NCI-H146 (cell line): ENCODE data around the gene MIGA2.

Source experiments
- DNase-seq: peaks from one replicate; lab custom pipeline; 2025; lab: John Stamatoyannopoulos, UW

Gene MIGA2

GRCh38 chr9:129038109-129038852 is 1.9 kb downstream of the MIGA2 start:
- DNase-seq, result no peak

GRCh38 chr9:129040113-129040643 is 3.8 kb downstream of the MIGA2 start:
- no peak for DNase-seq

GRCh38 chr9:129042016-129042415 is 5.6 kb downstream of the MIGA2 start:
- no peak for DNase-seq

DNA sequence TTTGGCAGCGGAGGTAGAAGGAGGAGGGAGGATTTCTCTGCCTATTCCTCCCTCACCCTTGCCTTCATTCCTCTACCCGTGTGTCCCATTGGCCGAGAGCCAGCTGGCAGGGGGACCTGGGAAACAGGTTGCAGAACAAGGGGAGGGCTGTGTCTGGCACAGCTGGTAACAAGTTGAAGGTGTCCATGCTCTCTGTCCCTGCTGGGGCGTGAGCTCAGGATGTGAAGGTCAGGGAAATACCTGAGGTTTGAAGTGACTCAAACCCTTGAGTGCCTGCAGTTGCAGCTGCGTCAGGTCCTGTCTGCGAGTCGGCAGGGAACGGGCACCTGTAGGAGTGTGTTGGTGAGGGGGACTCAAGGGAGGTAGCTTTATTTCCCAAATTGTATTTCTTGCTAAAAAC is 16.2 kb downstream of the MIGA2 start:
- DNase-seq, result no peak

DNA sequence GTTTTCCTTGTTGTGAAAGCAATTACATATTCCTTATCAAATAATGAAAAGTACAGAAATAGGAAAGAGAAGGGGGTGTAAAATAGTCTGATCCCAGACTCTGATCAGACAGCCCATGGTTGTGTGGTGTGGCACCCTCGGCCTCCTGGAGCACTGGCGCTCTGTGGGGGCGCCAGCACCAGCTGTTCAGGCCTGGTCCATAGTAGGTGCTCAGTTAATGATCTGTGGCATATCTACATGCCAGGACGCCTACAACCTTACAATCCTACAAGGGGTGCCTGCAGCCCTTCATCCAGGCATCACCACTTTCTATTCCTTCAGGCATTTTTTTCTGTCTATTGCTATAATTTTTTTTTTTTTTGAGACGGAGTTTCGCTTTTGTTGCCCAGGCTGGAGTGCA is 16.6 kb downstream of the MIGA2 start:
- DNase-seq, result no peak

DNA sequence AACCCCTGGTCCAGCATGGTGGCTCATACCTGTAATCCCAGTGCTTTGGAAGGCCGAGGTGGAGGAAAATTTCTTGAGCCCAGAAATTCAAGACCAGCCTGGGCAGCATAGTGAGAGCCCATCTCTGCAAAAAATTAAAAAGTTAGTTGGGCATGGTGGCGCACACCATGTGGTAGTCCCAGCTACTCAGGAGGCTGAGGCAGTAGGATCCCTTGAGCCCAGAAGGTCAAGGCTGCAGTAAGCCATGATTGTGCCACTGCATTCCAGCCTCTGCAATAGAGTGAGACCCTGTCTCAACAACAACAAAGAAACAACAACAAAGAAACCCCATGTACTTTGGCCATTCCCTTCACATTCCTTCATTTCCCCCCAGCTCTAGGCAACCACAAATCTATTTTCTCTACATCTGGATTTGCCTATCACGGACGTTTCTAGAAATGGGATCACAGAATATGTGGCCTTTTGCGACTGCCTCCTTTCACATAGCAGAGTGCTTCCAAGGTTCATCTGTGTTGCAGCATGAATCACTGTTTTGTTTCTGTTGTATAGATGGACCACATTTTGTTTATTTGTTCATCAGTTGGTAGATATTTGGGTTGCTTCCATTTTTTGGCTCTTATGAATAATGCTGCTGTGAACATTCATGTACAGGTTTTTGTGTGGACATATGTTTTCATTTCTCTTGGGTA is 17.9 kb downstream of the MIGA2 start:
- no peak for DNase-seq

GRCh38 chr9:129058965-129059795 is 22.8 kb downstream of the MIGA2 start:
- DNase-seq, result no peak

- DNase-seq, result no peak
These were observed 23.7 kb downstream of the MIGA2 start for GRCh38 chr9:129059796-129060785.

GRCh38 chr9:129060991-129061390 is 24.6 kb downstream of the MIGA2 start:
- DNase-seq, result no peak

DNA sequence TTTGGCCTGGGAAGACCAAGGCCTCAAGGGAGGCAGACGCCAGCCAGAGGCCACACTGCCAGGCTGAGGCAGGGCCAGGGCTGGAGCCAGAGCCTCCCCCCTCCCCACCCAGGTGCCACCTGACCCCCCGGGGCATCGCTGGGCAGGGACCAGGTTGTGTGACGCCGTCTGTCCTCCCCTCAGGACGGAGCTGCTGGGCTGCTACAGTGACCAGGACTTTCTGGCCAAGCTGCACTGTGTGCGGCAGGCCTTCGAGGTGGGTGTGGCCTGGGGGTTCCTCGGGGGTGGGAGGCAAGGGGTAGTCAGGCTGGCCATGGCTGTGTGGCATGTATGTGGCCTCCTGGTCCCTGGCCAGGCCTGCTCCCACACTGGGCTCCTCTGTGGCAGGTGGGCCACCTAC is 26.6 kb downstream of the MIGA2 start:
- no peak for DNase-seq

- no peak for DNase-seq
These were observed 28.1 kb downstream of the MIGA2 start for GRCh38 chr9:129064499-129064908.

GRCh38 chr9:129068110-129068509 is 31.7 kb downstream of the MIGA2 start:
- DNase-seq, result no peak

DNA sequence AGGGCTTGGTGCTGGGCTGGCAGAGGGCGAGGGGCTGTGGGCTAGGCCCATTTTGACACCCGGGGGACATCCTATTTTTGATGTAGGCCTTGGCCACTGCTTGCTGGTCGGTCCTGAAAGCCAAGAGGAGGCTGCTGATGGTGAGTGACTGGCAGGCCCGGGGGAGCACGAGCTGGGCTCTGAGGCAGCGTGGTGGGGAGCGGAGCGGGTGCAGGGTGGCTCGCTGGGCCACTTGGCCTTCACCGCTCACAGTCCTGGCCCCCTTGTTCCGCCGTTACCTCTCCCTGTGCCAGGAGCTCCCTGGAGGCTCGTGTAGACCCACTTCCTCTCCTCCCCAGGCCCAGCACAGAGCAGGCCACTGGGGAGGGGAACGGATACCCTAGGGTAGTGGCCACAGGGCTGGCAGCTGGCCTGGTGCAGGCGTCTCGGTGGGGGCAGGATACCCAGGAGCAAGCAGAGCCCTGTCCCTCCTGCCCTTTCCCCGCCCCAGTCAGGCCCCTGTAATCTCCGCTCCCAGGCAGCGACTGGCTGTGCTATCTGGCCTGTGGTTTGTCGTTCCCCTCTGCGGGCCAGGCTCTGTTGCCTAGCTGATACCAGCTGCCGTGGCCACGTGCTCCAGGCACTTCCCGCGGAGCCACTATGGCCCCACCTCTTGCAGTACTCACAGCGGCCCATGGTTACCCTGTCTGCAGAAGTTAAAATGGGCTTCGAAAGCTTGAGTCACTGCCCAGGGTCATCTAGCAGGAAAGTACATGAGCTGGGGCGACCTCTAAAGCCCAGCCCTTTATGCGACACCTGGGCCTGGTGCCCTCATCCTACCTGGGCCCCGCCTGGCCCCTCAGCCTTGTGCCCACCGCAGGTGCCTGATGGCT is 32.8 kb downstream of the MIGA2 start:
- no peak for DNase-seq

- DNase-seq, result no peak
These were observed 33.6 kb downstream of the MIGA2 start for GRCh38 chr9:129069862-129070641.

GRCh38 chr9:129070696-129071525 is 34.5 kb downstream of the MIGA2 start:
- no peak for DNase-seq

DNA sequence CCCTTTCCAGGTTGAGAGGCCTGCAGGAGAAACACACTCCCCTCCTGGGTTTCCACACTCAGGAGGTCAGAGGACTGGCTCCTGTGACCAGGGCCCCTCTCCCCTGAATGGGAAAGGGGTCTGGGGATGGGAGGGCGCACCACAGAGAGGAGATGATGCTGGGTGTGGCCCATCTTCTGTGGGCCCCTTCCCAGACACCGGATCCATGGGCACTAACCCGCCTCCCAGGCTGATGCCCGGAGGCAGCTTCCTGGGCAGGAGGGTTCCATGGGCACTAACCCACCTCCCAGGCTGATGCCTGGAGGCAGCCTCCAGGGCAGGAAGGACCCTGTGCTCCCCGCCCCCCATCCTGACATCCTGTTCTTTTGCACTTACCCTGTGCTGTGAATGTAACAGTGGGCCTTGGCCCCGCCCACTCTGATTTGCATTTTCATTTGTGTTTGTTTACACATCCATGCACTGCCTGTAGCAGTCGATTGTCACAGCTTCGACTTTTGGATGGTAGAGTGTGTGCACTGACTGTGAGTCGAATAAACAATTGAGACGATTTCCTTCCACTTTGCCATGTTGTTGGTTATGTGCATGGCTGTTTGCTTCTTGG is 35.2 kb downstream of the MIGA2 start:
- no peak for DNase-seq

DNA sequence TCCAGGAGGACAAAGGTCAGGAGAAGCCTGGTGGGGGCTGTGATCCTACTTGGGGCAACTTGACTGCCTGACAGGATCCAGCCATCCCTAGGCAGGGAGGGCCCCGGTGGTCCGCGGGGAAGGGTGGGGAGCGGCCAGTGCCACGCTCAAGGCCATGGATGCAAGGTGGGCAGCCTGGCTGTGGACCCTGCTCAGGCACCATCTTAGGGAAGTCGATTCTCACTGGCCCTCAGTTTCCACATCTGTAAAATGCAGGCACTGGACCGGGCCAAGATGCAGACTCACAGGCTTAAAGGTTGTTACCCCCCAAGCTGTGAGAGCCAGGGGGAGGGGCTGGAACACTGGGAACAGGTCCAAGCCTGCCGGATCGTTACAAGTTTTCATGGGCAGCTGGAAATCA is 35.7 kb downstream of the MIGA2 start:
- no peak for DNase-seq

DNA sequence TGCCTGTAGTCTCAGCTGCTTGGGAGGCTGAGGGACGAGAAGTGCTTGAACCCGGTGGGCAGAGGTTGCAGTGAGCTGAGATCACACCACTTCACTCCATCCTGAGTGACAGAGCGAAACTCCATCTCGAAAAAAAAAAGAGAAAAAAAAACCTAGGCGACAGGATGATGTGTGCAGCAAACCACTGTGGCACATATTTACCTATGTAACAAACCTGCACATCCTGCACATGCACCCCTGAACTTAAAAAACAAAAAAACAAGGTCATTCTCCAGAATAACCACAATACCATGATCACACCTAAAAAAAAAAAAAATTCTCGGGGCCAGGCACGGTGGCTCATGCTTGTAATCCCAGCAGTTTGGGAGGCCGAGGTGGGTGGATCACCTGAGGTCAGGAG is 37.0 kb downstream of the MIGA2 start:
- DNase-seq, result no peak
